ENCODE results near the gene MTMR10.

- TF ChIP-seq CTCF (IDR thresholded peaks at IDR 0.05; ENCODE audit: low read length) (no peak), EZH2 (IDR thresholded peaks at IDR 0.05; ENCODE audit: borderline replicate concordance, low read length) (no peak)
Observed at GRCh38 chr15:30927148-30927761, 64.2 kb downstream of the MTMR10 start.

Data from OCI-LY1 (cell line).